ENCODE results near the gene SGPL1. TPM values are rescaled to one million over a fixed set of nuclear protein-coding genes. Genes with fewer than 3 reads are reported as not detected.

Gene SGPL1
- total and polyA plus RNA-seq, 8 donors = 47.5 to 60.6 (median 53.7) TPM

- intact Hi-C loops (cut with DNase I) = no loop called here
- TF ChIP-seq CTCF (IDR thresholded peaks at IDR 0.05) = no peak
- Histone ChIP-seq H3K27ac (no peak overlapping the region), H3K36me3 (no peaks in the 10 kb centered on the region), H3K4me1 (no peaks in the 10 kb centered on the region), H3K4me3 (no peak overlapping the region), H3K9me3 (no peaks in the 10 kb centered on the region), H3K27me3 (no peaks in the 10 kb centered on the region)
- ATAC-seq = no peak
- DNase-seq = peak in 2 of 4 donors; percentile 27 to 59
Observed at GRCh38 chr10:70905071-70906021, 89.6 kb downstream of the SGPL1 start.

- no peak for ATAC-seq
- Histone ChIP-seq H3K4me3 (no peak overlapping the region), H3K27ac (no peak overlapping the region), H3K27me3 (no peaks in the 10 kb centered on the region), H3K9me3 (no peaks in the 10 kb centered on the region), H3K36me3 (no peaks in the 10 kb centered on the region), H3K4me1 (no peaks in the 10 kb centered on the region)
- intact Hi-C loops (cut with DNase I) = no loop called here
- DNase-seq = peak in 1 of 4 donors; percentile 10
- no peak for TF ChIP-seq CTCF (IDR thresholded peaks at IDR 0.05)
Observed at GRCh38 chr10:70906031-70906783, 90.5 kb downstream of the SGPL1 start.

- DNase-seq = peak in 1 of 4 donors; percentile 22
- TF ChIP-seq CTCF (IDR thresholded peaks at IDR 0.05) = no peak
- Histone ChIP-seq H3K27me3 (no peaks in the 10 kb centered on the region), H3K4me1 (no peaks in the 10 kb centered on the region), H3K36me3 (no peaks in the 10 kb centered on the region), H3K27ac (no peak overlapping the region), H3K4me3 (no peak overlapping the region), H3K9me3 (no peaks in the 10 kb centered on the region)
- intact Hi-C loops (cut with DNase I) = no loop called here
- no peak for ATAC-seq
Observed at GRCh38 chr10:70906953-70907636, 91.3 kb downstream of the SGPL1 start.

GRCh38 chr10:70907637-70908405, 92.1 kb downstream of the SGPL1 start:
- no peak for TF ChIP-seq CTCF (IDR thresholded peaks at IDR 0.05)
- no peaks in the 10 kb centered on the region for H3K27me3 ChIP-seq
- no peak for ATAC-seq
- H3K27ac ChIP-seq = no peak overlapping the region
- no peaks in the 10 kb centered on the region for H3K9me3 ChIP-seq
- H3K4me3 ChIP-seq = no peak overlapping the region
- intact Hi-C loops (cut with DNase I) = no loop called here
- no peaks in the 10 kb centered on the region for H3K4me1 ChIP-seq
- H3K36me3 ChIP-seq = no peaks in the 10 kb centered on the region
- DNase-seq = peak in 1 of 4 donors; percentile 27
